Endothelial cell of umbilical vein (primary cell): ENCODE results near the gene OR2T29.
"Not testable (repeated sequence)": the region's sequence is repeated elsewhere in the genome, so short reads cannot be mapped to it uniquely, and the experiment has no call there.

ENCODE experiments used
- EZH2 ChIP-seq: IDR thresholded peaks from 2 replicates; pipeline ENCODE4 v1.6.1; 2012; ENCODE audit warnings: borderline replicate concordance, low read depth, mild to moderate bottlenecking, moderate library complexity, low read length, inconsistent platforms; ENCODE audit not compliant: severe bottlenecking
- JUN ChIP-seq: IDR thresholded peaks from 2 replicates; pipeline ENCODE4 v1.6.1; 2011; ENCODE audit warnings: borderline replicate concordance, low read depth; ENCODE audit not compliant: insufficient read length, insufficient read depth
- MYC ChIP-seq: IDR thresholded peaks from one replicate; pipeline ENCODE4 v1.6.1; 2011; ENCODE audit warnings: mild to moderate bottlenecking, low read depth, low read length
- POLR2A ChIP-seq: IDR thresholded peaks from 2 replicates; pipeline ENCODE4 v1.6.1; 2012; ENCODE audit warnings: low read depth, mild to moderate bottlenecking, control low read depth, low read length
- TF ChIP-seq, protein P1 (sequence below), 2 donors: IDR thresholded peaks; 1 replicate in 1 of 2; 2 replicates in 1 of 2; pipeline ENCODE4 v1.5.1; 2011; ENCODE audit warnings: low read length in 2 of 2, mild to moderate bottlenecking in 2 of 2, moderate library complexity in 2 of 2, control low read depth in 1 of 2, inconsistent platforms in 1 of 2, low read depth in 1 of 2; ENCODE audit not compliant: insufficient read depth in 1 of 2; ENCODE audit errors: extremely low read depth in 1 of 2

- TF ChIP-seq, protein P1, sequence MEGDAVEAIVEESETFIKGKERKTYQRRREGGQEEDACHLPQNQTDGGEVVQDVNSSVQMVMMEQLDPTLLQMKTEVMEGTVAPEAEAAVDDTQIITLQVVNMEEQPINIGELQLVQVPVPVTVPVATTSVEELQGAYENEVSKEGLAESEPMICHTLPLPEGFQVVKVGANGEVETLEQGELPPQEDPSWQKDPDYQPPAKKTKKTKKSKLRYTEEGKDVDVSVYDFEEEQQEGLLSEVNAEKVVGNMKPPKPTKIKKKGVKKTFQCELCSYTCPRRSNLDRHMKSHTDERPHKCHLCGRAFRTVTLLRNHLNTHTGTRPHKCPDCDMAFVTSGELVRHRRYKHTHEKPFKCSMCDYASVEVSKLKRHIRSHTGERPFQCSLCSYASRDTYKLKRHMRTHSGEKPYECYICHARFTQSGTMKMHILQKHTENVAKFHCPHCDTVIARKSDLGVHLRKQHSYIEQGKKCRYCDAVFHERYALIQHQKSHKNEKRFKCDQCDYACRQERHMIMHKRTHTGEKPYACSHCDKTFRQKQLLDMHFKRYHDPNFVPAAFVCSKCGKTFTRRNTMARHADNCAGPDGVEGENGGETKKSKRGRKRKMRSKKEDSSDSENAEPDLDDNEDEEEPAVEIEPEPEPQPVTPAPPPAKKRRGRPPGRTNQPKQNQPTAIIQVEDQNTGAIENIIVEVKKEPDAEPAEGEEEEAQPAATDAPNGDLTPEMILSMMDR (IDR thresholded peaks at IDR 0.05; ENCODE audit: extremely low read depth in 1 of 2, insufficient read depth in 1 of 2, low read depth in 1 of 2, low read length in 2 of 2) = not testable (repeated sequence)
- not testable (repeated sequence) for TF ChIP-seq POLR2A, JUN, EZH2, MYC
Observed at GRCh38 chr1:248570811-248571210, 8.2 kb upstream of the OR2T29 start.
